GM21526 (cell line): ENCODE data around the gene GALNT18.

ENCODE experiments used
- ATAC-seq: cut with Tn5 transposase; IDR thresholded peaks from one replicate; pipeline ENCODE4 v1.9.1; 2021; ENCODE audit warnings: moderate library complexity; ENCODE audit not compliant: unreplicated experiment, low FRiP score

Gene GALNT18

DNA sequence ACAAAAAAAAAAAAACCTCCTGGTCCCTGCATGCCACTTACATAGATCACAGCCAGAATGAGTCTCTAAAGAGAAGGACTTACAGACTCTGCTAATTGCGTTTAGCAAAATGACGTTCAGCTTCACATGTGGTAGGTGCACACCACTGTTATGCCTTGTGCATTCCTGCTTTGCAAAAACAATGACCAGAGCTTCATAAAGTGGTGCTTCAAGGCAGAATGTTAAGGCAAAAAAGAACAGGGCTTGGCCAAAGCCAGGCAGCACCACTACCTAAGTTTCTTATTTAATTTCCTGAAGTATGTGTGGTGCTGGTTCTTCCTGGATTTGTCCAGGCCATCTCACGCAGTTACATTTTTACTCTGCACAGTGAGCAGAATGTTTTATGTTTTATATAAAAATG lies 85.2 kb downstream of the GALNT18 start:
- ATAC-seq: no peak

DNA sequence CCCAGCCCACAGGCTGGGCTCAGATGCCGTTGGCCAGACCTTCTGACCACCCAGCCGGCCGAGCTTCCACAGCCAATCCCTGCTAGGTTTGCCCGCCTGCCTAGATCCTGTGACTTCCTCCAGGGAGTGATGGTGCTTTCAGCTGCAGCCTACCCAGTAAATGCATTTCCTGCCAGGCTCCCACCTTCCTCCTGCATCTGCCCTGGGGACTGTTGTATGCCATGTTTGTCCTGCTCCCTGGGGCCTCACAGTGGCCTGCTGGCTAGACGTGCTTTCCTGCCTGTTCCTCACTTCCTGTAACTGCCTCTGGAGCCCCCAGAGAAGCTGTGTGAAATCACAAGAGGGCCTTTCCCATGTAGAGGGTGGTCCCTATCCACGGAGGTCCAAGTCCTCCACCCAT lies 86.2 kb downstream of the GALNT18 start:
- no peak for ATAC-seq

DNA sequence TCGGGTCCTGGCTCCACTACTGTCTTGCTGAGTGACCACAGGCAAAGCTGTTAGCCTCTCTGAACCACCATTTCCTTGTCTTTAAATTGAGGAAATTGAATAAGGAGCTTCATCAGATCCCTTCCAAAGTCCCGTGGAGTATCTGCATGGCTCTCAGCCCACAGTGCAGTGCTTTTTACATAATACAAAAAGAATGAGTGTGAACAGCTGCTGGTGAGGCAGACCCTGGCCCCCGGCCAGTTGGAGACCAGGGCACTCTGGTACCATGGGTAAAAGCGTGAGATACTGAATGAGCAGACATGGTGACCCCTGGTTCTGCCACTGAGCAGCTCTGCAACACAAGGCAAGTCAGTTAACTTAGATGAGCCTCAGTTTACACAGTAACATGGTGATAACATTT lies 86.8 kb downstream of the GALNT18 start:
- no peak for ATAC-seq

DNA sequence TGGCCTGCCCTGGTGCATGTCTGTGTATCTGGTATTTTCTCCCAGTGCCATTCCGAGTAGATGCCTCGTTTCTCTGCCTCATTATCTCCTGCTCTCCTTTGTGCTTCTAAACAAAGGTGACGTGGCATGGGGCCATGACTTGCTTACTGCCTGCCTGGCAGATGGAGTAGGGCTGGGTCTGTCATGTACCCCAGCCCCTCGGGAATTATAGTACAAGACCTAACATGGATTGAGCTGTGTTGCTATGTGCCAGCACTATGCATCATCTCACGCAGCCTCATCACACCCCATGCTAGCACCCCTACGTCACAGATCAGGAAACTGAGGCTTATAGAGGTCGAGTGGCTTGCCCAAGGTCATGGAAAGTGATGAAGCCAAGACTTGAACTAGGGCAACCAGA lies 88.1 kb downstream of the GALNT18 start:
- ATAC-seq: no peak

DNA sequence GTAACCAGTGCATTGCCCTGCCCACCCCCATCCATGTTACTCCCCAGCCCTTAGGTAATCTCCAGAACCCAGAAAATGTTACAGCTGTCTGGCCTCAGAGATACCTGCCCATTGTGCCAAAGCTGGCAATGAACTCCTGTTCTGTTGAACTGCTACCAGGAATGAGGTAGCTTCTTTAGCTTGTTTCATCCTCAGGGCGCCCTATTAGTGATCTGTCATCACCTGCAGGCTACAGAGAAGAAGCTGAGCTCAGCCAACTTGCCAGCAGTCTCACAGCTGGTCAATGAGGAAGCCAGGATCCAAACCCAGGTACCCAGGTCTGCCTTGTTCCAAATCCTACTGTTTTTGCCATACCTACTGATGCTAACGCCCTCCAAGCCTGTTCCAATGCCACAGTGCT lies 88.7 kb downstream of the GALNT18 start:
- ATAC-seq: no peak

DNA sequence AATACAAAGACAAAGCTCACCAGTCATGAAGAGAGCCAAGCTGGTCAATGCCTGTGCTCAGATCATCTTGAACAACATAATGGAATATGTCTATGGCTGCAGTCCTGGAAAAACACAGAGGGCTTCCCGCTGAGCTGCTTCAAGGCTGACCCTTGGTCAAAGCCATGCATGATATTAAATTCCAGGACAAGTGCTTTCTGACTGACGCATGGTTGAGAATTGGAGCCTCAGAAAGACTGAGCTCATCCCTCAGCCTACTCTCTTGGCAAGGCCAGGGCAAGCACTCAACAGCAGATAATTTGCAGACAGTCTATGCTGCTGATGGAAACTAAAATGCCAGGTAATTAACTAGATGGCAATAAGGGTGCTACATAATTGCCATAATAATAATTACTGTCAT lies 89.2 kb downstream of the GALNT18 start:
- ATAC-seq: no peak

DNA sequence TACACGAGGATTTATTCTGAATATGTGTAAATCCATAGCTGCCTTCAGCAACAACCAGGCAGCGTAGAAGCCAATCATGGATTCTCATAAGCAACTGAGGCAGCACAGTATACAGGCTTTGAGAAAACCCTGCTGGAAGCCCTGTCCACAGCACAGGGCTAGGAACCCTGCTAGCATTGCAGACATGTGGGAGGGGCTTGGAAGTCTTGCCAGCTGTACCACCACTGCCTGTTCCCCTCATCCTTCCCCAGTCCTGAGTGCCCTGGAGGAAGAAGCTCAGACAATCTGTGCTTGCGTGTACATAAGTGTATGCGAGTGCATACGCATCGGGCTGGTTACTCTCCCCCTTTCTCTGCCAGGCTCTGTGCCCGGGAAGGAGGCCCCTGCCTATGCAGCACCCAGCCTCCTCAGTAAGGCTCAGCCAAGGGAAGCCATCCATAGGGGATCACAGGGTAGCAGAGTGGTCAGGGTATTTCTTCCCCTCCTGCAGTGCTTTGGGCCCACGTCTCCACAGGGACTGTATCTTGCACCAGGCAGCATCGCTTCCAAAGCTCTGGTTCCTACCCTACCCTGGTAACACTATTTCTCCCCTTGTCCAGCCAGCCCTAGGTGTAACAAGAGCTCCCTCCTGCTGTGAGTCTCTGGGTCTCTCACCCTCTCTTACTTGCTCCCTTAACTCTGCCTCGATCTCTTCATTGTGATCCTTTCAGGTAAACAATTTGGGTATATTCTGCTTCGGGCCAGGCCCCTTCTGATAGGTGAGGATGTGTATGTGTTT lies 90.5 kb downstream of the GALNT18 start:
- ATAC-seq: no peak

DNA sequence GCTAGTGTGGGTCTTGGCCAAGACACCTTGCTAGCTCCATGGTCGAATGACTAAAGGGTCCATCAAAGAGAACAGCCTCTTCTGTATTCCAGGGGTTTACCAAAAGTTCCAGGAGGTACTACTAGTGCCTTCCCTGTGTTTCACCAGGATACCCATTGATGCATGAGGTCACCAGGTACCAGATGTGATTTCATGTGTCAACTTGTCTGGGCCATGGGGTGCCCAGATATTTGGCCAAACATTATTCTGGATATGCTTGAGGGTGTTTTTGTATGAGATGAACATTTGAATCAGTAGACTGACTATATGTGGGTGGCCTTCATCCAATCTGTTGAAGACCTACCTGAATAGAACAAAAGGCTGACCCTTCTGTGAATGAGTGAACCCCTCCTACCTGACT lies 92.8 kb downstream of the GALNT18 start:
- ATAC-seq: no peak

DNA sequence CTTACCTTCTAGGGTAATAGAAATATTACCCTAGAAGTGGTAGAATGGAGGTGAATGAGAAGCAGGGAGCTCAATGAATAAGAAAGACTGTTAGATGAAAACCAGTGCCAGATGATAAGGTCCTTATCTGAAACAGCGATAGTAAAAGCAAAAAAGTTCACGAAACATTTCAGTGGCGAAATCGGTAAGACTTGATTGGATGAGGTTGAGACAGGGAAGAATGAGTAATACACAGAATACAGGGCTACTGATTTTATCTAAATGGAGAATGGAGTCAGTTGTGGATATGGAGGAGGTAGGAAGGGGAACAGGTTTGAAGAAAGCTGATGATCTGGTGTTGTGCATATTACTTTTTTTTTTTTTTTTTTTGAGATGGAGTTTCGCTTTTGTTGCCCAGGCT lies 96.5 kb downstream of the GALNT18 start:
- ATAC-seq: no peak

DNA sequence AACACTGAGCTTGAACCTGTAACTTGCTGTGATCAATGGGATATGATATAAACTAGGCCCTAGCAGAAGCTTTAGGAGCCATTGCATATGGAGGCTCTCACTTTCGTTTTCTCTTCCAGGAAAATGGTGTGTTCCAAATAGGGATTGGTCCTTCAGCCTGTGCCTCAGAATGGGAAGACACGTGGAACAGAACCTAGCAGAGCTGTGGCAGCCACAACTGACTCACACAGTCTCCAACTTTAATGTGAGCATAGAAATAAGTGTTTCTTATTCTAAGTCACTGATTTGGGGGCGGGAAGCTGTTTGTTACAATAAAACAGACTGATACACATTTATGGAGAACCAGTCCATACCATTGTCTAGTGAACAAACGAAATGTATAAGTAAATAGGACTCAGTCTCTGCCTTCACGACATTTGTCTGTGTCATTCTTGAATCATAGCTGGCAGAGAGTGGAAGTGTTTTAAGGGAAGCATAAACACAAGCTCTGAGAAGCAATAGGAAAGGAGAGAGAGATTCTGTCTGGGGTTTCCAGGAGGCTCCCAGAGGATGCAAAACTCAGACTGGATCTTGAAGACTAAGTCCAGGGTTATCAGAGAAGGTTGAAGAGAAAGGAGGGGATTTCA lies 97.3 kb downstream of the GALNT18 start:
- ATAC-seq: no peak

DNA sequence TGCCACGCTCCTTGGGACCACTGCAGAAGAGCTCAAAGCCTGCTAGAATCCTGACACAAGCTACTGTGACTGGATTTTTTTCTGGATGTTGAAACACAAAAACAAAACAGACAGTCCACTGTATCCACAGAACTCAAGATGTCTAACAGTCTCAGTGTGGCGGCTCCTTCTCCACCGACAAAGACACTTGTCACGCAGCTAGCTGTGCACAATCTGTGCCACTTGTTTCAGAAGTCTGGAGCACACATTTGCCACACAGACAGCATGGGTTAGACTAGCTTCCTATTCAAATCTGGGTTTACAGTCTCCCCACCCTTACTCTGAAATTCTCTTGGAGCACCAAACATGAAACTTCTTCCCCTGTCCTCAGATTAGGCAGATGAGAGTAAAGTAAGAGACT lies 99.2 kb downstream of the GALNT18 start:
- no peak for ATAC-seq

DNA sequence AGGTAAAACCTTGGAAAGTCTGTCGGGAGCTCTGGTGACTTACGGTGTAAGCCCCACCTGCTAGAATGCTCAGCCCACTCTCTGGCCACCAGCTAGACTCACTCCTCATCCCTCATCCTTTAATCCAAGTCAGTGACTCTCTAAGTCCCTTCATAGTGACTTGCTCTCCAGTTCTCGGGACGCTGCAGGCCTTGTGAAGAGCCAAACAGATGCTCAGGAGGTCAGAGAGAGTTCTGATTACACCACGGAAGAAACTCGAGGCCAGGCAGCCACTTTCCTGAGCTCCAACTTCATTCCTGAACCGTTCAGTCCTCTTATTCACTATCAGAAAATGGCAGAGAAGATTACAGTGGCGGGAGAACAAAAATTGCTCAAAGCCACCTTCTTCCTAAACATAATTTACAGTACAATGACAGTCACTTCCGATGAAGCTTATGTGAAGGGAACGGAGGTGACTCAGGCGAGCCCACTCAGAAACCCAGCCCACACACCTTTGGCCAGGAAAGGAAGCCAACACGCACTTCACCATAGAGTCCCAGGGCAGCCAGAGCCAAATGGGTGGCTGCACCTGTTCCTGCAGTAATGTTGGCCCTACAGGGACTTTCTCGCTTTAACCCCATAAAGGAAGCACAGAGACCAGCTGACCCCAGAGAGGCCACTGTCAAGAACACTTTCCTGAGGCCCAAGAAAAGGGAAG lies 100.4 kb downstream of the GALNT18 start:
- no peak for ATAC-seq

DNA sequence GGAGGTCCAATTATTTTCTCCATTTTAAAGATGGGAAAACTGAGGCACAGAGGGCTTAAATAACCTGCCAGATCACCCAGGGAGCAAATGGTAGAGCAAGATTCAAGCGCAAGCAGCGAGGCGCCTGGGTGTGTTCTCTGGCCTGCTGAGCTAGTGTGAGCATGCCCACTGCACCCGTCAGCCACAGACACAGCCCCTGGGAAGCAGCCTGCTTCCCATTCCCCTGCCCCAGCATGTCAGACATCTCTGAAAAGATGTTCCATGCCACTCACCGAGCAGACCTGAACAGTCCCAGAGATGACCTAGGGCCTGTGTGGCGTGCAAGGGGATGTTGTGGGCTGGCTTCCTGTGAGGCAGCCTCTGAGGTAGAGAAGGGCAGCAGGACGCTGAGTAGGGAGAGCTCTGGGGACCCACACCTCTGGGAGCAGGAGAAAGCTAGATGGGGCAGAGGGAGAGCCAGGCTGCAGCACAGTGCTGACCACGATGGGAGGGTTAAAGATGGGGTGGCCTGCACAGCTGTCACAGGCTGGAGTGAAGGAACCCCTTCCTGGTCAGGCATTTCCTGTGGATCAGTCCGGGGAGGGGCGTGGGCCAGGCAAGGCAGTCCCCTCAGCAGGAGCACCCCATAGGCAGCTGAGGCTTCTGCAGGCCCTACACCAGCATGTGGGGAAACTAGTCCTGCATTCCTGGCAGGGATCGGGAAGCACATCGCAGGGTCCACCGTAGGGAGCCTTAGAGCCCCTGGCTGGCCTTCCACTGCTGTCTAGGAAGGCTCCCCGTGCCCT lies 101.4 kb downstream of the GALNT18 start:
- no peak for ATAC-seq

DNA sequence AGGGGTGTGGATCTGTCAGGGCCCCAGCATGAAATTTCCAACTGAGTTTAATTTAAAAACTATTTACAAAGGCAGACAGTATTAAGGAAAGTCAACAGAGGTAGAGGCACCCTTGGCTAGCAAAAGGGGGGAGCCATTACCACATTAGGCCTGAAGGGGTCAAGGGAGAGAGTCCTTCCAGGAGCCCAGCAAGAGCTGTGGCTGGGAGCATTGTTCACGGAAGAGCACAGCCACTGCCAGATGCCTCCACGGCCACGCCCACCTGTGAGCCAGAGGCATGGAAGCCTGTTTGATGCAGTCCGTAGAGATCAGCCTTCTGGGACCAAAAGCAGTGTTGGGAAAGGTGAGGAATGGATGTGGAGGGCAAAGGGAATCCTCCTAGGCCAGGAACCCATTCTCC lies 102.6 kb downstream of the GALNT18 start:
- ATAC-seq: no peak

DNA sequence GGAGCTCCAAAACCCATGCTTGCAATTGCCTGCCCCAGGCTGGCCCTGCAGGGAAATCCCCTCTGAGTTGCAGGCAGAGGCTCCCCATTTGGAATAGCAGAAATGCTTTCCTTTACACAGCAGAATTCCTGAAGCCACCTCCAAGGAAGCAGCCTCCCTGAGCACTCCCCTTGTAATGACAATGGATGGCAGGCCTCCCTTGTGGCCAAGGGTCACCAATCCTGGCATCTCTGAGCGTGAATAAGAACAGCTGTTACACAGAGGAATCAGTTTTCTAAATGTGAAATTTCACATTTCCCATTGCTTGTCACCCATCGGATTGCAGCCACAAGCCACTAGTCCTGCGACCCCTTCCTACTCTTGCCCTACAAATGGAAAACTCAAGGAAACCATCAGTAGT lies 107.6 kb downstream of the GALNT18 start:
- no peak for ATAC-seq

DNA sequence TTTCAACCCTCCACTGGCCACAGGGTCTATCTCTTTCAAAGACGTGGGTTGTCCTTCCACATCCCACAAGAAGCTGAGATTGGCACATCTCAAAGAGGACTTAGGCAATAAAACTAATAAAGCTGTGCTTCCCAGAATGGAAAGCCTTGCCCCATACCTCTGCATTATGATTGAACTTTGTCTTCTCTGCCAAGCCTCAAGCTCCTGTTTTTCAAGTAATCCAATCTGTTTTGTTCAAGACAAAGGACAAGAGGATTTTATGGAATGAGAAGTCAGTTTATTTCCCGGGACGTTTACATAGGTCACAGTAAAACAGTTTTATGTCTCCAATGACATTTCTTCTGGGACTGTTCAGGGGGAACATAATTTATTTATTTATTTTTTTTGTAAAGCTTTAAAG lies 108.4 kb downstream of the GALNT18 start:
- ATAC-seq: no peak

DNA sequence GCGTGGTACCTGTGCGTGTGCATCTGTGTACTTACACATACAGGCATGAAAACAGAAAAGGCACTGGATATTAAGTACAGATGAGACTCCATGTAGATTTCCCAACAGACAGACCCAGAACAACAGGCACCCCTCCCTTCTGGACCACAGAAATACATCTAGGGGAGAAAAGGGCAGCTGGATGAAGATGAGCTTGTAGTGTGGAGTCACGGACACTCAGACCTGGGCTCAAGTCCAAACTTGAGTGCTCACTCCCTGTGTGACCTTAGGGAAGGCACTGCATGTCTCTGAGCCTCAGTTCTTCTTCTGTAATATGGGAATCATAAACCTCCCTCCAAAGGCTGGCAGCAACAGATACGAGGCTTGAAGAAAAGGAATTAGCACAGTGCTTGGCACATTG lies 108.9 kb downstream of the GALNT18 start:
- no peak for ATAC-seq

DNA sequence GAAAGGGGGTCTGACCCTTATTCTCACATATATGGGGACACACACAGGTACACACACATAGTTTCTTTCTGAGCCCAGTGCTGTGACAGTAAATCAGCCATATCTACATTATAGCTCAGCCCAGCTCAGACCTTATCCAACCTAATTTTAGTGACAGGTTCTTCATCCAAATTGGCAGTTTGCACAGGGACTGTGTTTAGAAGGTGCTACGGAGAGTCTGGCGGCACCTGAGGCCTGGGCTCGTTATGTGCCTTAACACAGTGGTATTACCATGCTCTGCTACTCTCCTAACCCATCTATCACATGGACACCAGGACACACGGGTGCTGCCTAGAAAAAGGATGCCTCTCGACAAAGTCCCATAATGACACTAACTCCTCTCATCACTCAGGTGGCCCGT lies 109.3 kb downstream of the GALNT18 start:
- no peak for ATAC-seq

DNA sequence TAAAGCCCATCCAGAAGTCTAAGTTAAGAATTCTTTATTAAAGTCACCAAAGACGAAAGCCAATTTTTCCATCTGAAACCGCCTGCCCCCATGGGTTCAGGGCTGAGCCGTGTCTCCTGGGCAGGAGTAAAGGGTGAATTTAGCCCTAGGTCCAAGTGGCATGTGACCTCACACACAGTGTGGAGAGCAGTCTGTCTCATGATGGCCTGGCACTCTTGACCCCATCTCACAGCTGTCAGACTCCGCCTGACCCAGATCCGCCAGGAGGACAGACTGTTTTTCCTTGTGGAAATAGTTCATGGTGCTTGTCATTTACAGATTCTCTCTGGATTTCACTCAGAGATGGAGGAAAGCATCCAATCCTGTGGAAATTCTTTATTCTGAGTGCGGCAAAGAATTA lies 109.7 kb downstream of the GALNT18 start:
- ATAC-seq: no peak

DNA sequence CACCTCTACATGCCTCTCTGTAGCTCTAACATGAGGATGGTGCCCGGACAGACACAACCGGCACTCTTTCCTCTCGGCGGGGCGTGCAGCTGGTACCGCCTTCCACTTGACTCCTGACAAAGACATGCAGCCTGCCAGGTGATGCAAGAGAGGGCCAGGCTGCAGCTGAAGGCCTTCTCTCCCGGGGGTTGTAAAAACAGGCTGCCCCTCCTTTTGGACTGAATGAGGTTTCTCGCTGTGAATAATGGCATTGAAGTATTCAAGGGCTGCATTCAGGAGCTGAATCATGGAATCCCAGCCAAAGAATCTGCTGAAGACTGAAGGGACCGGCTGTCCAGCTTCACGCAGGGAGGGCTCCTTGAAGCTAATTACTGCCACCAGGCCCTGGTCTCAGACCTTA lies 110.9 kb downstream of the GALNT18 start:
- no peak for ATAC-seq

DNA sequence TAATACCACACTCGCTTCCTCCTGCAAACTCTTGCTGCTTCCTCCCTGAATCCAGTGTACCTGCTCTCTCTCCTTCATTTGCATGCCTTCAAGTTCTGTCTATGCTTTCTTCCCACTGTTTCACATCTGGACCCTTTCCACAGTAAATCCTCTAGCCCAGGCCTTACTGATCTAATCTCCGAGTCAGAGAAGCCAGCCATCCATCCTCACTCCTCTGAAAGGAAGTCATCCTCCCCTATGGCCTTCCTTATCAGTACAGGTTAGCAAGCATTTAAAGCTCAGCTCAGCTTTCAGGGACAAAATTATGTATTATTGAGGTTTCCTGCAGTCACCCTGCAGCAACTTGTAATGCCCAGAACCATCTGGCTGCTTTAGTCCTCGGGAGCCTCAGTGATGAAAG lies 116.1 kb downstream of the GALNT18 start:
- ATAC-seq: no peak
